Hepatocyte (in vitro differentiated cells): ENCODE measurements around the gene GALNT17.

Source experiments
- CTCF ChIP-seq: fragments of 200-600 bp; sonication (generic); IDR thresholded peaks from 2 replicates; pipeline ENCODE4 v1.5.1; 2016; ENCODE audit warnings: antibody characterized with exemption, mild to moderate bottlenecking; ENCODE audit not compliant: poor library complexity
- EZH2 ChIP-seq: fragments of 200-600 bp; sonication (generic); IDR thresholded peaks from 2 replicates; pipeline ENCODE4 v1.6.1; 2016; ENCODE audit warnings: antibody characterized with exemption, mild to moderate bottlenecking, borderline replicate concordance

- TF ChIP-seq CTCF: no peak
- no peak for TF ChIP-seq EZH2
Measured at GRCh38 chr7:71132127-71132376, at the start of gene GALNT17.
